ENCODE results near the gene CES4A. TPM values are rescaled to one million over a fixed set of nuclear protein-coding genes. Genes with fewer than 3 reads are reported as not detected.
"Not testable (repeated sequence)": the region's sequence is repeated elsewhere in the genome, so short reads cannot be mapped to it uniquely, and the experiment has no call there.

Gene CES4A
- total and polyA plus RNA-seq, 7 donors = 2.3 to 7.5 (median 4.1) TPM

- H3K27ac ChIP-seq = no peak overlapping the region
- H3K4me1 ChIP-seq = peaks cover 0 to 27% (median 16%) of the 10 kb centered on the region in 4 donors
- no peak for DNase-seq
- no peaks in the 10 kb centered on the region for H3K9me3 ChIP-seq
- no peaks in the 10 kb centered on the region for H3K27me3 ChIP-seq
- no peak overlapping the region for H3K4me3 ChIP-seq
- intact Hi-C loops (cut with DNase I) = no loop called here
- TF ChIP-seq POLR2A (IDR thresholded peaks at IDR 0.05) (no peak), EP300 (IDR thresholded peaks at IDR 0.05) (no peak), CTCF (IDR thresholded peaks at IDR 0.05) (no peak), POLR2AphosphoS5 (IDR thresholded peaks at IDR 0.05) (no peak)
- peaks cover 0 to 6% (median 0%) of the 10 kb centered on the region in 4 donors for H3K36me3 ChIP-seq
- 86 to 90% methylated on average over 2 of the region's 2 CpGs for WGBS, 2 donors
These were observed 51.1 kb downstream of the CES4A start for GRCh38 chr16:67039260-67040020.

- intact Hi-C loops (cut with DNase I) = no loop called here
These were observed 51.8 kb downstream of the CES4A start for GRCh38 chr16:67040166-67040565.

GRCh38 chr16:67040906-67041305, 52.5 kb downstream of the CES4A start:
- whole genome bisulfite sequencing, 2 donors = 80 to 91% methylated on average over 2 of the region's 2 CpGs
- Histone ChIP-seq H3K27me3 (no peaks in the 10 kb centered on the region), H3K4me3 (no peak overlapping the region), H3K9me3 (no peaks in the 10 kb centered on the region), H3K36me3 (peaks cover 0 to 6% (median 0%) of the 10 kb centered on the region in 4 donors), H3K4me1 (peaks cover 0 to 13% (median 10%) of the 10 kb centered on the region in 4 donors), H3K27ac (no peak overlapping the region)
- DNase-seq = no peak
- no peak for TF ChIP-seq POLR2AphosphoS5 (IDR thresholded peaks at IDR 0.05)
- intact Hi-C loops (cut with DNase I) = no loop called here

More at GRCh38 chr16:67040166-67040565, 51.8 kb downstream of the CES4A start:
- Histone ChIP-seq H3K9me3 (no peaks in the 10 kb centered on the region), H3K36me3 (peaks cover 0 to 6% (median 0%) of the 10 kb centered on the region in 4 donors), H3K27ac (no peak overlapping the region), H3K4me3 (no peak overlapping the region), H3K27me3 (no peaks in the 10 kb centered on the region), H3K4me1 (peaks cover 0 to 20% (median 10%) of the 10 kb centered on the region in 4 donors)
- WGBS, 2 donors = 82 to 87% methylated on average over 2 of the region's 2 CpGs
- DNase-seq = no peak
- TF ChIP-seq POLR2A (IDR thresholded peaks at IDR 0.05) (no peak), POLR2AphosphoS5 (IDR thresholded peaks at IDR 0.05) (no peak), EP300 (IDR thresholded peaks at IDR 0.05) (no peak), CTCF (IDR thresholded peaks at IDR 0.05) (no peak)

- H3K27ac ChIP-seq; intact Hi-C loops (cut with DNase I); H3K9me3 ChIP-seq; H3K36me3 ChIP-seq; DNase-seq; H3K27me3 ChIP-seq; H3K4me3 ChIP-seq: not testable (repeated sequence)
- WGBS, 2 donors = 92 to 95% methylated on average over 4 of the region's 4 CpGs
- H3K4me1 ChIP-seq = peaks cover 0 to 12% (median 9%) of the 10 kb centered on the region in 4 donors
These were observed 53.1 kb downstream of the CES4A start for GRCh38 chr16:67041520-67041919.

- no peak overlapping the region for H3K27ac ChIP-seq
- TF ChIP-seq POLR2AphosphoS5 (IDR thresholded peaks at IDR 0.05) (no peak), EP300 (IDR thresholded peaks at IDR 0.05) (no peak), POLR2A (IDR thresholded peaks at IDR 0.05) (no peak), CTCF (IDR thresholded peaks at IDR 0.05) (no peak)
- H3K36me3 ChIP-seq = peaks cover 0 to 6% (median 0%) of the 10 kb centered on the region in 4 donors
- H3K4me3 ChIP-seq = no peak overlapping the region
- no peak for DNase-seq
- intact Hi-C loops (cut with DNase I) = no loop called here
- peaks cover 0 to 12% (median 9%) of the 10 kb centered on the region in 4 donors for H3K4me1 ChIP-seq
- no peaks in the 10 kb centered on the region for H3K27me3 ChIP-seq
- no peaks in the 10 kb centered on the region for H3K9me3 ChIP-seq
- 96 to 97% methylated on average over 1 of the region's 1 CpG for WGBS, 2 donors
These were observed 55.0 kb downstream of the CES4A start for GRCh38 chr16:67043420-67043819.
